ENCODE measurements around the gene ARL14EP.

GRCh38 chr11:30365793-30366517 lies 43.1 kb downstream of the ARL14EP start:
- TF ChIP-seq CTCF (conservative IDR thresholded peaks at IDR 0.05) (no peak), EZH2 (IDR thresholded peaks at IDR 0.05; ENCODE audit: low read depth) (no peak)
